ENCODE results near the gene SCAP.

DNA sequence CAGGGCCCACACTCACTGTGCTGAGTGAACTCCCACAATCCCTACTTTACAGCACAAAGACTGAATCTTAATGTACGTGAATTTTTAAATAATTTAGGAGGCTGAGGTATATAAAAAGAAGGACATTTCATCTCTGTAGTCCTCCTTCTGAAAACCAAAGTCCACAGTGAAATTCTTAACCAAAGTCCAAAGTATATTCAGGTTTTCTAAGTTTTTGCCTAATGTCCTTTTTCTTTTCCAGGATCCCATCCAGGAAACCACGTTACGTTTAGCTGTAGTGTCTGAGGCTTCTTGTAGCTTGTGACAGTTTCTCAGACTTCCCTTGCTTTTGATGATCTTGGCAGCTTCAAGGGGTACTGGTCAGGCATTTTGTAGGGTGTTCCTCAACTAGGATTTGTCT, 44.5 kb downstream of the SCAP start:
- TF ChIP-seq, protein P1, sequence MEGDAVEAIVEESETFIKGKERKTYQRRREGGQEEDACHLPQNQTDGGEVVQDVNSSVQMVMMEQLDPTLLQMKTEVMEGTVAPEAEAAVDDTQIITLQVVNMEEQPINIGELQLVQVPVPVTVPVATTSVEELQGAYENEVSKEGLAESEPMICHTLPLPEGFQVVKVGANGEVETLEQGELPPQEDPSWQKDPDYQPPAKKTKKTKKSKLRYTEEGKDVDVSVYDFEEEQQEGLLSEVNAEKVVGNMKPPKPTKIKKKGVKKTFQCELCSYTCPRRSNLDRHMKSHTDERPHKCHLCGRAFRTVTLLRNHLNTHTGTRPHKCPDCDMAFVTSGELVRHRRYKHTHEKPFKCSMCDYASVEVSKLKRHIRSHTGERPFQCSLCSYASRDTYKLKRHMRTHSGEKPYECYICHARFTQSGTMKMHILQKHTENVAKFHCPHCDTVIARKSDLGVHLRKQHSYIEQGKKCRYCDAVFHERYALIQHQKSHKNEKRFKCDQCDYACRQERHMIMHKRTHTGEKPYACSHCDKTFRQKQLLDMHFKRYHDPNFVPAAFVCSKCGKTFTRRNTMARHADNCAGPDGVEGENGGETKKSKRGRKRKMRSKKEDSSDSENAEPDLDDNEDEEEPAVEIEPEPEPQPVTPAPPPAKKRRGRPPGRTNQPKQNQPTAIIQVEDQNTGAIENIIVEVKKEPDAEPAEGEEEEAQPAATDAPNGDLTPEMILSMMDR (IDR thresholded peaks at IDR 0.05), result no peak
- TF ChIP-seq POLR2A (IDR thresholded peaks at IDR 0.05), result no peak
- no peak for TF ChIP-seq EP300 (IDR thresholded peaks at IDR 0.05)

Measured in tibial nerve (tissue), 4 donors.